AG09319 (cell line): ENCODE data around the gene ATRNL1.

Experiments
- DNase-seq: peaks from one replicate; pipeline ENCODE4 v3.0.0-alpha.2; 2010; ENCODE audit warnings: low read depth; ENCODE audit errors: extremely low read depth
- TF ChIP-seq, protein P1 (sequence below): IDR thresholded peaks from 2 replicates; pipeline ENCODE4 v1.5.1; 2011; ENCODE audit warnings: low read depth, mild to moderate bottlenecking, inconsistent platforms, low read length, moderate library complexity

The ATRNL1 gene

DNA sequence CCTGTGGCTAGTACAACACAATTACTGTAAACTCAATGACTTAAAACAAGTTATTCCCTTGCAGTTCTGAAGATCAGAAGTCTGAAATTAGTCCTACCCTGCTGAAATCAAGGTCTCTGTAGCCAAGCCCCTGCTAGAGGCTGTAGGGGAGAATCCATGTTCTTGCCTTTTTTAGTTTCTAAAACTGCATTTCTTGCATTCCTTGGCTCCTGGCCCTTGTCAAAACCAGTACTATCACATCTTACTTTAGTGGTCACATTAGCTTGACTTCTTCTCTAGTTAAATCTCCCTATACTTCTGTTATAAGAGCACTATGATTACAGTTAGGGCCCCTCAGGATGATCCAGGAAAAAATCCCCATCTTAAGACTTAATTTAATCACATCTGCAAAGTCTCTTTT is 612.9 kb downstream of the ATRNL1 start:
- DNase-seq: no peak
- TF ChIP-seq, protein P1, sequence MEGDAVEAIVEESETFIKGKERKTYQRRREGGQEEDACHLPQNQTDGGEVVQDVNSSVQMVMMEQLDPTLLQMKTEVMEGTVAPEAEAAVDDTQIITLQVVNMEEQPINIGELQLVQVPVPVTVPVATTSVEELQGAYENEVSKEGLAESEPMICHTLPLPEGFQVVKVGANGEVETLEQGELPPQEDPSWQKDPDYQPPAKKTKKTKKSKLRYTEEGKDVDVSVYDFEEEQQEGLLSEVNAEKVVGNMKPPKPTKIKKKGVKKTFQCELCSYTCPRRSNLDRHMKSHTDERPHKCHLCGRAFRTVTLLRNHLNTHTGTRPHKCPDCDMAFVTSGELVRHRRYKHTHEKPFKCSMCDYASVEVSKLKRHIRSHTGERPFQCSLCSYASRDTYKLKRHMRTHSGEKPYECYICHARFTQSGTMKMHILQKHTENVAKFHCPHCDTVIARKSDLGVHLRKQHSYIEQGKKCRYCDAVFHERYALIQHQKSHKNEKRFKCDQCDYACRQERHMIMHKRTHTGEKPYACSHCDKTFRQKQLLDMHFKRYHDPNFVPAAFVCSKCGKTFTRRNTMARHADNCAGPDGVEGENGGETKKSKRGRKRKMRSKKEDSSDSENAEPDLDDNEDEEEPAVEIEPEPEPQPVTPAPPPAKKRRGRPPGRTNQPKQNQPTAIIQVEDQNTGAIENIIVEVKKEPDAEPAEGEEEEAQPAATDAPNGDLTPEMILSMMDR: no peak

DNA sequence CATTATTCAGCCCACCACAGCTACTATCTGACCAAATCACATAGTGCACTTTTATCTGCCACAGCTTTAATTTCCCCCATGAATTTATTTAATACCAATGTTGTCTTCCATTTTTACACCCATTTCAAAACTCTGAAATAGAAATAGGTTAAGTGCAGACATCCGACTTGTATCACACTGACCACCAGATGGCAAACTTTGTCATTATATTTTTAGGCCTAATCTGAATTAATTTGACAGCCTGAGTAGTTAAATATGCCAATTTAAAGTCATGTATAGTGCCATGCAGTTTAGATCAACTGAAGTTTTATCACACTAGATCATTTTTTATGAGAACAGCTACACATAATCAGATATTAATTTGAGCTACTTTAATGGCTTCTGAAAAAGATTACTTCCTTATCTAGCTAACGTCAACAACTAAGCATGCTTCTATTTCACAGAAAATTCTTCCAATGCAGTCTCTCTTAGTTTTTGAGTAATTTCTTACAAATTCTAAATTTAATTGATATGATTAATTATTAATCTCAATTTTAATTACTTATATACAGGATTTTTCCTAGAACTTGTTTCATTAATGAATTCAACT is 613.4 kb downstream of the ATRNL1 start:
- TF ChIP-seq, protein P1: peak; percentile 52
- peak; percentile 2 for DNase-seq

DNA sequence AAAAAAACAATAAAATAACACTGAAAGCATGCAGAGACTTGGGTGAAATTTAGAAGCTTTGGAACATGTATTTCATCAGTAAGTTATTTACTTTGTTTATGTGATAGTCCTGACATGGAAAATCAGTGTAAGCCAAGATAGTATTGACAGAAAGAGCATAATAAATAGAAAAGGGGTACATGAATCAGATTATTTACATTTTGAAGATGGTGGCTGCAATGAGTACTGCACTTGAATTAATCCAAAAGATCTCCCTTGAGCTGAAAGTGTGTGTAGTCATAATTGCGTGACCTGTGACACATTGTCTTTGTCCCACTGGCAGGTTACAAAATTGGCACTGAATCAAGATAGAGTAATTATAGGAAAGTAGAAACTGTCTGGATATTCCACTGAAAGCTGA is 617.0 kb downstream of the ATRNL1 start:
- TF ChIP-seq, protein P1: no peak
- no peak for DNase-seq

DNA sequence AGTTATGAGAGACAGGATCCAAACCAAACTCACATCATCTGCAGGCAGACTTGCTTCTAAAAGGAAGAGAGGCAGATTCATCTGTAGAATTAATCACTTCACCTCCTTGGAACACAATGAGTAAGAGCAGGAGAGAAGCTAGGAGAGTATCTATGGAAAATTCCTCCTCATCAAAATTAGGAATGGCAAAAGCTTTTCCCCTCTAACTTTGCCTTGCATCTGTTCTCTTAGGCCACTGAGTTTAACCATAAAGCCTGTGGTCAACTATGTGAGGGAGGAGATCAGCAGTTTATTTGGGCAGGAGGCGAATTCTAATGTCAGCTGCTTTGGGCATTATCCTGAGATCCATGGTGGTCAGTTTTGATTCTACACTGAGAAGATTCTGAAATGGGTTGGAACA is 618.1 kb downstream of the ATRNL1 start:
- TF ChIP-seq, protein P1: no peak
- no peak for DNase-seq

DNA sequence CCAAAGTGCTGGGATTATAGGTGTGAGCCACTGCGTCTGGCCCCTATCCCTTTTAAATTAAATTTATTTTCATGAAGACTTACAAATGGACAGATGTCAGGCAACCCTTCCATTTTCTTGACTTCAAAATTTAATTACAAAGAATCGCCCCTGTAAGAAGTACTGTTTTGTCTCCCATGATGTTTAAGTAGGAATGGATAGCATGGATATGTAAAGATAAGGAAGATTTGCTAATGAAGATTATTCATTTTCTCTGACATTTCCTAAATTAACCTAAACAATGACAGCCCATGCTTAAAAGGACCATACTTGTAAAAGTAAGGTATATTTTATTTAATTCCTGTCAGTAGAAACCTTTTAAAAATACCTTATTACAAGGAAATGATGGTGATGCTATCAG is 627.0 kb downstream of the ATRNL1 start:
- TF ChIP-seq, protein P1: no peak
- DNase-seq: no peak

DNA sequence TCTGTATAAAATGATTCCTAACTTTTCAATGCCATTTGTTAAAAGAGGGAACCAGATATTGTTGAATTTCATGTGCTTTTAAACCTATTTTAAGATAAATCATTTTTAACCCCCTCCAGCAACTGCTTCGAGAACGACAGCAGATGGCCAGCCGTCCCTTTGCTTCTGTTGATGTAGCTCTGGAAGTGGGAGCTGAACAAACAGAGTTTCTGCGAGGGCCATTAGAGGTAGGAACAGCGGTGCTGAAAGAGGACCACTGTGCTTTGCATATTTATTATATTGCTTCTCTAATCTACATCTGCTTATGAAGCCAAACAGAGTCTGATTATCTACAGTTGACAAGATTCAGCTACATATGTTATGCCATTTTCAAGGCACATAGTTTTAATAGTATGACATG is 634.0 kb downstream of the ATRNL1 start:
- DNase-seq: no peak
- TF ChIP-seq, protein P1: no peak

DNA sequence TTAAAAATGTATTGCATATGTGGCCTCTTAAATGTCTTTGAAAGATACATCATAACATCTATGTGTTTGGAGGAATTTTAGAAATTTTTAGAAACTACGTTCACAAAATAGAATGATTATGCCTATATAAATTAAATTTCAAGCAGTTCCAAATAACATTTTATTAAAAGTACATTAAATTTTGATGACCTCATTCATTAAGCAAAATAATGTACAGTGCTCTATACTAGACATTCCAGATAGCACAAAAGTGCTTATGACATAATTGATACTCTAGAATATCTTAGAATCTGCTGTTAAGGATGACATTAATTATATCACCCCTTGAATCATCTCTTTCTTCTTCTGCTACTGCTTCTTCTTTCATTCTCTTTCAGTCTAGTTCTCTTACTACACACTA is 650.9 kb downstream of the ATRNL1 start:
- no peak for DNase-seq
- TF ChIP-seq, protein P1: no peak
